Activated T-helper 1 cell treated with anti-CD3 and anti-CD28 coated beads, Interleukin-2, amount 50 U/mL, for 16 hours (primary cell): Measurements from ENCODE around the gene USP13.

Experiments used
- DNase-seq, 2 donors: peaks; one replicate each; pipeline ENCODE4 v3.0.0-alpha.2; 2020; ENCODE audit warnings: low read depth in 1 of 2, low spot score in 1 of 2

USP13 gene

DNA sequence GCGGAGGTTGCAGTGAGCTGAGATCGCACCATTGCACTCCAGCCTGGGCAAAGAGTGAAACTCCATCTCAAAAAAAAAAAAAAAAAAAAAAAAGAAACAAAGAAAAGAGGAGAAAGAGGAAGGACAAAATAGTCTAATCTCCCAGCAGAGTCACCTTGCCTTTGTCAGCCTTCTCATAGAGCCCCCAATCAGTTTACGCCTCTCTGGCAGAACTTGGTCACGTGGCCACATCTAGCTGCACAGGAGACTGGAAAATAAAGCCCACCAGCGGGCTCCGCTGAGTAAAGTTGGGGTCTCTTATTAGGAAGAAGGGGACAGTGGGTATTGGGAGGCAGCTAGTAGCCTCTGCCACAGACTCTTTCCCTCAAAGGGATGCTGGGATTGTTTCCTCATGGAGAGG is 41.9 kb downstream of the USP13 start:
- DNase-seq: no peak

DNA sequence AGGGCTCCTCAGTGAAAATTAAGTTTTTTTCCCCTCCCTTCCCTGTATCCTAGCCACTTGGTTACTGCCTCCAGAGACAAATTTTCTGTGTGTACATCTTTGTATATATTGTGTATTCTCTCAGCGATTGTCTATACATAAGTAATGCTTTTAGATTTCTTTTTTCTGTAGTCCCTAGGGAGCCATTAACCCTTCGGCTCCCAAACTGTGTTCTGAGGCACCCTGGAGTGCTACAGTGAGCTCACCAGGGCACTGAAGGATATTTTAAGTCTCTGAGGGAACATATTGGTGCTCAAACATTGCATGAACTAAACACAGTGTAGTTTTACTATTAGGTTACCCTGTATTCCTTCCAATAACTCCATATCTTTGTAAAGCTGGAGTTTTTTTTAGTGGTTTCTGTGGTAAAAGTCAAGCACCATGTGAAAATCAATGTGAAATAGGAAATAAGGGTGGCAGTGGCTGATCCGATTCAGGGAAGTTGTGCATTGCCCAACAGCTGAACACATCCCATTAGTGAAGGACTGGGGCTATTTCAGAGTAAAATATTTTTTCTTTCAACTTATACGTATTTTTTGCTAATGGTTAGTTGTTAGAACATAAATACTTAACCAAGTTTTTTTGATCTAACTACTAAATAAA is 43.0 kb downstream of the USP13 start:
- DNase-seq: no peak

DNA sequence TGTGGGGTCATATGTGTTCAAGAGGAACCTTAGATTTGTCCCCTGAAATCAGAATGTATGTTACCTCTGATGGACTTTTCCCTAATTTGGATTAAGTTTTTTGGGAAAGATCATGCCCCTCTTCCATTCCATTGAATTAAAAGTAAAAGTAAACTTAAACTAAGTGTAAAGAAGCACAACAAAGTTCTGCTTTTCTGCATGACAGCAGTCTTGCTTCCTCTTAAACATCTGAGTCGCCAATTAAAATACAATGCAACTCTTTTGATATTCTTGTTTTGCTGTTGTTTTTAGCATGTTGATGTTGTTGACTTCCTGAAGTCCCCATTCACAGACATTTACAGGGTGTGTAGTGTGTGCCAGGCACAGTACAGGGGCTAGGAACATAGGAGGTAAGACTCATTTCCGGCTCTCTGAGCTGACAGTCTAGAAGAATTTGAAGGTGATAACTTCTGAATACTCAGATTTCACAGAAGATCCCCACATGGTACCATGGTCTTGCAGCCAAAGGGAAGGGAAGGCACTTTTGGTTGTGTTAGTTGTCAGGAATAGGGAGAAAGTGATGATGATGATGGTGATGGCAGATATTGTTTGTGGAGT is 45.0 kb downstream of the USP13 start:
- no peak for DNase-seq

DNA sequence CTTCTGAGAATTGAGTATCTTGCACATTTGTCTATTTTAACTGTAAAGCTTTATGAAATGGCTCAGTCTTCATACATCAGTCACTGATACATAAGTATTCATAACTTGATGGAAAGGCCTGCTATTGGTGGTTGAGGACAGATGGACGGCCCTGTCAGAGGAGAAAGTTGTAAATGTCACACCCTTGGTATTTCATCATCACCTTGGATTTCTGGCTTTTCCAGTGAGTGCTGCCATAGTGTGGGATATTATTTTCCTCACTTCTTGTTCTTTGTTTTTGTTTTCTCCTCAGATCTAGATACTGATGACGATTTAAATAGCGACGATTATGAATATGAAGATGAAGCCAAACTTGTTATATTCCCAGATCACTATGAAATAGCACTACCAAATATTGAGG is 47.9 kb downstream of the USP13 start:
- no peak for DNase-seq

DNA sequence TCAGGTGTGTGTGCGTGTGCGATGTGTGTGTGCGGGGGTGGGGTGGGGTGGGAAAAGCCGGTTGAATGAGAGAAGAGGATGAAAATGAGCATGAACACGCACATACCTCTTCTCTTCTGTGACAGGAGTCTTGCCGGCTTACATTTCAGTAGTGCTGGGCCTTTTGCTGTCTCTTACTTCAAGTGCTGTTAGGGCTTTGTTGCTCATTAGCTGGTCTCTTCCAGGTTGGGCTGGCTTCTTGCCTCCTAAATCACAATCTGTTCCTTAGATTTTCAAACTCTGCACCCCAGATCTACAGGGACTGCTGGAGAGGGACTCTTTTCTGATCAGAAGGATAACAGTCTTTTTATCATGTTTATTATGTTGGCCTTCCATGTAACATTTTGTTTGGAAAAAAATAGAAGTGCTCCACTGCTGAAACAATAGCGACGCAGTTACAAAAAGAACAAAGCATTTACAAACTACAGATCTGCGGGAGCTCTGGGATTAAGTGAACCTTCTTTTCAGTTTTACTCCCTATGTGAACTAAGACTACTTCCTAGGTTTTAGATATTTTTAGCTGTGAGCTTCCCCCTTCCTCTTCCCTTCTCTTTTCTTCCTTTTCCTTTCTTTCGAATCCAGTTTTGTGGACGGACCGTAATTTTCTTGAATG is 48.5 kb downstream of the USP13 start:
- DNase-seq: no peak

DNA sequence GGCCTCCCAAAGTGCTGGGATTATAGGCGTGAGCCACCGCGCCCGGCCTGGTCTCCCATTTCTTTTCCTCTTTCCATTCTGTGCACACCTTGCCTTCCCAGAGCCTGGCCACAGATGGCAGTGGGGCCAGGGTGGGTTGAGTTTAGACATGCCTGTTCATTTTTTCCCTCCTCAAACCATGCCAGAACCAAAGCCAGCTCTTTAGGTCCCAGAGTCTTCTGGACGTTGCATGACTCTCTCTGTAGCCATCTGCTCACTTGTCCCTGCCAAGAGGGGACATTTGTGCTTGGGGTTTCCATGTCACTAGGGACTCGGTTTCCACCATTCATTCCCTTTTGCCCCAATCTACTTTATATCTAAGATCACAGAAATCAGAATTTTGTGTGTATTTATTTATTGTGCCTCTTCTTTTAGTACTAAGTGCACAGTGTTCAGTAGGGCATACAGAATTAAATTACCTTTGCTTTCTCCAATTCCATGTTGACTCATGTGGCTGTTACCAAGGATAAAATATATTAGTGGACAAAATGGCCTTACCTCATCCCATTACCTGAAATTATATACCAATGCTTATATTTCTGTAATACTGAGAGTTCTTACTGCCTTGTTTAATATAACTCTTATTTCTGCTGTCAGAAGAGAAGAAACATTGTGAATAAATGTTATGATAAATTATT is 49.6 kb downstream of the USP13 start:
- no peak for DNase-seq

DNA sequence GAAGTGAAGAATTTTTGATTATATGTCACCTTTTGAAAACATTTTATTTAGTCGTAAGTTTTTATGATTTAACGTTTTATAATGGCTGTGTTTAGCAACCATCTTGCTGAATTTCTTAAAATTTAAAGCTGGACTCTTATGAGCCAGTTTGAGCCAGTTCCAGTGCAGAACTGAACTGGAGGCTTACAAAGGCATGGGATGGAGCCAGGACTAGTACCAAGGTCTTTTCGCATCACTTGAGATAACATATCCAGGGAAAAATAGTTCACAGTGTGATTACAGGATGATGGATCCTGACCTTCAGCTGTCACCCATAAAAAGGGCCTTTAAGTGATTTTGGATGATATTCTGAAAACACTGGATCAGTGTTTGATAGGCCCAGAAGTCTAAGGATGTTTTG is 51.0 kb downstream of the USP13 start:
- no peak for DNase-seq

DNA sequence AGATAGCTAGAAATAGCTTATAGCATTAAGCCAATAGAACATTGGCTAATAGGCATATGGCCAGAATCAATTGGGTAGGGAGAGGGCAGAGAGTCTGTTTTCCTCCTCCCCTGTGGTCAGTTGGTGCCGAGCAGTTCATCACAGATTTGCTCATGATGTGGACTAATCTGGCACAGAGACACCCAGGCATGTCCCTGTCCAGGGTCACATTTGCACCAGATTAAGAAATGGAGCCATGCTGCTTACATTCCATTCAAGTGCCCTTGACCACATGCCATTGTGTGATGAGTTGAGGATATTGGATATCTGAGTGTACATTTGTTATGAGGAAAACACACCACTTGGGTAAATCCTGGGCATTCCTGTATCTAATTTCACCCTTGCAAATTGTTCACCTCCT is 53.4 kb downstream of the USP13 start:
- no peak for DNase-seq

DNA sequence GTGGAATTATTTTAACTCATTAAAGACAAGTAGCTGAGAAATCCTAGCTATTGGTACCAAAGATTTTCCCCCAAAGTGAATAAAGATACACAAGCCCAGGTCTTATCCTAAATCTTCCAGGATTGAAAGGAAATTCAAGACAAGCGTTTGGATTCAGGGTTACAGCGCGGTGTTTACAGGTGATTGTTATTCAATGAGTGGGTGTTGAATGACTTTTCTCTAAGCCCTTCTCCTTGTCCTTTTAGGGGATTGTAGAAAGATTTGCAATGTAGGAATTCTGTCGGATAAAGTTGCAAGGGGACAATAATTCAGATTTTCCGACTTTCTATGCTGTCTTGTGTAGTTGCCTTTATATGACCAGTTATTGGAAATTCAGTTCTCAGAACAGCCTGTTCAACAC is 57.2 kb downstream of the USP13 start:
- no peak for DNase-seq

DNA sequence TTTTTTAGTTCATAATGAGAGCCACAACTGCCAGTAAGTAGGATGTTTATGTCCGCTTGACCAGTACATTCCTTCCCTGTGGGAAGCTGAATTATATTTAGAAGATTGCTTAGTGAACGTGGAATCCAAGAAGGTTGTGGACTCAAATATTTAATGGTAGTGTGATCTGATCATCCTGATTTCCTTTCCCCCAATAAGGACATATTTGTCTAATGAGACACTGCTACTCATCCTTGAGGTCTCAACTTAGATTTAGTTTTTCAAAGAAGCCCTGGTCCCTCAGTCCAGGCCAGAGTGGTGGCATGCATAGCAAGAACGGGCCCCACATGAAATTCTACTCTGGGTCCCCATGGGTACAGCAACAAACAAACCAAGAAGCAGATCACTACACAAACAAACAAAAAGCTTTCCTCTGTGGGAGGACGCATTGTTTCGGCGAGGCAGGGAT is 60.8 kb downstream of the USP13 start:
- no peak for DNase-seq

DNA sequence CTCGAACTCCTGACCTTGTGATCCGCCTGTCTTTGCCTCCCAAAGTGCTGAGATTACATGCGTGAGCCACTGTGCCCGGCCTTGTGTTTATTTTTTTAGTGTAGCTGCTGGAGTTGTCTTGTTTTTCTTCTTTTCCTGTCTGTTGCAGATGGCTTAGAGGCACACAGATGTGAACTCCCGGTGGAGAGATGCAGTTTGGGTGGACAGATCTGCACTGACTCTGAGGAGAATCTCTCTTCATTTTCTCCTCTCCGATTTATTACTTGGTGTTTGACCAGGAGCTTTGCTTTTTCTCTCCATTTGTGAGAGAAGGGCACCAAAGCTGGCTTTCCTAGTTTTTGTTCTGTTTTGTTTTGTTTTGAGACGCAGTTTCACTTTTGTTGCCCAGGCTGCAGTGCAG is 62.7 kb downstream of the USP13 start:
- no peak for DNase-seq

DNA sequence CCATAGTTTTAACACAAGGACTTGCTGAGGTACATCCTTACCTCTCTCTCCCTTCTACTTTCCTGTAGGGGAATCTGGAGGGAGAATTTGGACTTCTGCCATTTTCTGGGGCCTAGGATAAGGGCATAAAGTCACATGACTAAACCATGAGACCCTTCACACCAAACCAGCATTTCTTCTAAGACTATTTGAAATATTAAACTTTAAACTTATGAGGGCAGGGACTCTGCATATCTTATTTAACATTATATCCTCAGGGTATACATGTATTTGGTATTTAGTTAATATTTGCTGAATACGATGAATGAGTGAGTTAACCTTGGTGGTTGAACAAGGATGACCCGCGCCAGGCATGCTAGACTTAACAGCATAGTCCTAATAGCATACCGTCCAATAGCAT is 63.4 kb downstream of the USP13 start:
- no peak for DNase-seq

DNA sequence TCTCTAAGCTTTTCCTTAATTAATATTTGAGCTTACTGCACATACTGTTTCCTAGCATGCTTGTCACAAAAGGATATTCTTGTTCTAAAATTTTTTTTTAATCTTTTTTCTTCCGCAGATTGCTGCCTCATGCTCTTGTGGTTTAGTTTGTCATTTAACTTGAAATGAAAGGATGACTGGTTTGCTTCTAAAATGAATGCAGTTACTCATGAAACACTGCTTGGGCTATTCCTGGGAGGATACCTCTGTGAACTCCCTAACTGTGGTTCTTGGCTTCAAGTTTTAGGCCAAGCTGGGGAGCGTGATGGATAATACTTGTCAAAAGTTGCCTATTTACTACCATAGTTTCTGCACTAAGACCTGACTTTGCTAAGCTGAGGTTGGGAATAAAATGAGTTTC is 64.0 kb downstream of the USP13 start:
- no peak for DNase-seq

DNA sequence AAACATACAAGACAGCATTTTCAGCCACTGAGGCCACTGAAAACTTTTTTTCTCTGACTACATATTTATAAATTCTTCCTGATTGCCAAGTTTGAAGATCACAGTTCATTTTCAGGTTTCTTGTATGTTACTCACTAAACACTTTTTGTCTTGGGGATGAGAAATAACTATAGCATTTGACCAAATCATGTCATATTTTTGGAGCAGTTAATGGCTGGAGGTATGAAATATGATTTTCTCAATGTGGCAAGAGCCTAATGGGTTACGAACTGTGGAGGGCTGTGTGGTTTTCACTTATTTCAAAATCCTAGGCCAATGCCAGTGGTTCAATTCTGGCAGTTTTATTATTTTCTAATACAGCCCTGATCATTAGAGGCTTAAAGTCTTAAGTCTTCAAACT is 64.4 kb downstream of the USP13 start:
- no peak for DNase-seq

DNA sequence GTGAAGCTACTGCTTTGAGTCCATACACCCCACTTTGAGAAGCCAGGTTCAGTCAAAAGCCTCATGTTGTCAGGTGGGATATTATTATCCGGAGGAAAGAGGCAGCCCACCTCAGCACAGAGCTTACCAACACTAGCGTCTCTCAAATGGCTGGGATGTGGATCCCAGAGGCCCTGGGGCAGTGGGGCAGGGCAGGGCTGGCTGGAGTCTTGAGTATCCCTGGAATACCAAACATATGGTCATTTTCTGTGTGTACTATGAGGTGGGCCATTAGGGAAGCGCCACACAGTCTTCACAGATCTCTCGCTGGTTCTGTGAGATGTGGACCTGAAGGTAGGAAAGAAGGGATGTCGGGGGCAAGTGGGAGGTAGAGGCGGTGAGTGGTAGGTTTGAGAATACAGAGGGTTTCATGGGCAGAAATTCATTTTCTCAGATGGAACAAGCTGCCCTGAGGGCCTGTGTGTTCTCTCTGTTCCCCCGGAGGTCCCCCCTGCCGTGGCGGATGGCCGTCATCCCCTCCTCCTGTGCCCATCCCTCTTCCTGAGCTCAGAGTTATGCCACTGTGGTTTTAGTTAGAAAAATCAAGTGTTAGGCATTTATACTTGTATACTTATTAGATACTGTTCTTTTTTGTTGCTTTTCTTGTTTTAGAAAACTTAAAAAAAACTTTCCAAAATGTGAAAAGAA is 66.4 kb downstream of the USP13 start:
- no peak for DNase-seq

DNA sequence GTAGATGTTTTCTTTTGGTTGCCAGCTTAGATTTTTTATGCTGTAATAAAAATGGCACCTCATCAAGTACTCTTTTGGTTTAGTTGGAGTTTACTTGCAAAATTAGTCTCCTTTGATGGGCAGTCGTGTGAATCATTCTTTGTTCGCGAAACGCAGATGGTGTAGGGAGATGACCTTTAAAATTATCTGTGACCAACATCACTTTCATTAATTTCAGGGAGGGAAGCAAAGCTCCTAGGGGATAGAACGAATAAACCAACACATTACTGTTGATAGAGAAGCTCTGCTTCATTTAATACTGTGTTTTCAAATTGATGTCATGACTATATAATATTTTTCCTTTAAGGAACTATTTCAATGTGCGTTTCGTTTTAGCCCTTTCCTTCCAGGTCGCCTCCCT is 67.4 kb downstream of the USP13 start:
- no peak for DNase-seq

DNA sequence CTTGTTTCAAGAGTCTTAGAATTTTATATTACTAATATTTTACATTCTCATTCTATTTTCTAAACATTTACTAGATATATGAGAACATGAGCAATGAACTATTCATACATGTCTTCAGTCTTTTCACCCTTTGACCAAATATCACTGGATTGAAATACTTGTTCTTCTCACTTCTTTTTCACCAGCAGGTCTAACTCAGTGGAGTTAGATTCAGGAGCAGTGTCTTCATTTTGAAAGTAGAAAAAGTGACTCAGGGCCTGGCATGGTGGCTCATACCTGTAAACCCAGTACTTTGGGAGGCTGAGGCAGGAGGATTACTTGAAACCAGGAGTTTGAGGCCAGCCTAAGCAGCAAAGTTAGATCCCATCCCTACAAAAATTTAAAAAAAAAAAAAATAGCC is 70.8 kb downstream of the USP13 start:
- DNase-seq: no peak

DNA sequence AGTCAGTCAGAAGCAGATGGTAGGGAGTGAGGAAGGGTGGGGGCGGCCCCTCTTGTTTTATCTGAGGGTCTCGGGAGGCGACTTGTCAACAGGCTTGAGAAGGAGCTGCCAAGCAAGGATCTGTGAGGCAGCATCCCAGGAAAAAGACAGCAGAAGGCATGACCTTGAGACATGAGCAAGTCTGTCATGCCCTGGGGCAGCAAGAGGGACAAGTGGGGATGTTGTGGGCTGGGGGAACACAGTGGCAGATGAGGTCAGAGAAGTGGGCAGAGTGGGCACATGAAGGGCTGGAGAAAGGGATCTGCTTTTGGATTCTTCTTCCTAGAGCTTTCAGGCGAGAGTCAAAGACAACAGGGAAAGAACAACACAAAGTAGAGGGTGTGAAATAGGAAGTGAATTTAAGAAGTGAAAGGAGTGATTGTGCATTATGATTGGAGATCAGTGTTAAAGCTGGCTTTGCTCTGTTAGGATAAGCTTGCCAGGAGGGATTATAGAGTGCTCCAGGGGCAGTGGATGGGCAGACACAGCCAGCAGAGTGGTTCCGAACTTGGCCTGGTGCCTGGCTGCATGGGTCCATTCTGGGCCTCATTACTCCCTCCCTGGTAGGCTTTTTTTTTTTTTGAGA is 73.3 kb downstream of the USP13 start:
- DNase-seq: no peak

DNA sequence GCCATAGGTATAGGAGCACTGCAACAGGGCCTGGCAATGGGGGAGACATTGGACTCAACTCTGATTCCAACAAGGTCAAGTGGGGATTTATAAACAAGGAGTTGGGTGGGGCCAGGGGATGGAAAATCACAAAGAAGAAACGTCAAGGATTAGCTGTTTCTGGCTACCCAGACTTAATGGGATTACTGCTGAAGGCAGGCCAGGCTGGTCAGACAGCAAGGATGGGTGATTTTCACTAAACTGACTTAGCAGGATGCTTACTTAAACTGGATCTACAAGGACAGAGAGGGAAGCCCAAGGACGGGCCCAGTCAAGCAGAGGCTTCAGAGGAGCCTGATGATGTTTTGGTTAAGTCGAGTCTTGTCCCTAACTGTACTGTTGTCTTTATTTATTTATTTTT is 76.2 kb downstream of the USP13 start:
- no peak for DNase-seq

DNA sequence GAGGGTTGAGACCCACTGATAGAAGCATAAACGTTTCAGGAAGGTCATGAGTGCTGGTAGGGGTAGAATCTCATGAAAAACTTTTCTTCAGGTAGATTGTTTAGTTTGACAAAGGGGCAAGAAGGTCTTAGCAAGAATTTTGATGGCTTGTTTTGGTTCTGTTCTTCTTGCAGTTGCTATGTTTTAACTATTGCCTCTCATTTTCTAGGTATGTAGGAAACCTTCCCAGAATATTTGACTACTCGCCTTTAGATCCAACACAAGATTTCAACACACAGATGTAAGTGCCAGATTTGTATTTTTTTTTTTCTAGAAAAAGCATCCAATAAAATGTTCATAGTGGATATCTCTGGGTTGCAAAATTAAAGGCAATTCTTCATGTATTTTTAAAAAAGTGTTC is 77.1 kb downstream of the USP13 start:
- no peak for DNase-seq

DNA sequence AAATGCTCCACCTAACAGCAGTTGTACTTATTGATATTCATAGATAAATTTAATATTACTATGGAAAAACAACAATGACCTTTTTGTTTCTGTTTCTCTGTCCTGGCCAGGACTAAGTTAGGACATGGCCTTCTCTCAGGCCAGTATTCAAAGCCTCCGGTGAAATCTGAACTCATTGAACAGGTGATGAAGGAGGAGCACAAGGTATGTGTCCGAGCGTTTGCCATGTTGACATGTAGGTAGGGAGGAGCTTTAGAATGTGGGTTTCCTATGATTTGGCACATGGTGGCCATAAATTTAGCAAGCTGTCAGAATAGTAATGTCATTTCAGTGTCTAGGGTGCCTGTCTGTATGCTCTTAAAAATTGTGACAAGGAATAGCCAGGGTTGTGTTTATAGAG is 77.7 kb downstream of the USP13 start:
- DNase-seq: no peak
